ENCODE measurements around the gene TNIP2. TPM values are rescaled to one million over a fixed set of nuclear protein-coding genes. Genes with fewer than 3 reads are reported as not detected.
A peak's percentile ranks its signal among the peaks of the same experiment; 100 is the strongest.

The TNIP2 gene, protein sequence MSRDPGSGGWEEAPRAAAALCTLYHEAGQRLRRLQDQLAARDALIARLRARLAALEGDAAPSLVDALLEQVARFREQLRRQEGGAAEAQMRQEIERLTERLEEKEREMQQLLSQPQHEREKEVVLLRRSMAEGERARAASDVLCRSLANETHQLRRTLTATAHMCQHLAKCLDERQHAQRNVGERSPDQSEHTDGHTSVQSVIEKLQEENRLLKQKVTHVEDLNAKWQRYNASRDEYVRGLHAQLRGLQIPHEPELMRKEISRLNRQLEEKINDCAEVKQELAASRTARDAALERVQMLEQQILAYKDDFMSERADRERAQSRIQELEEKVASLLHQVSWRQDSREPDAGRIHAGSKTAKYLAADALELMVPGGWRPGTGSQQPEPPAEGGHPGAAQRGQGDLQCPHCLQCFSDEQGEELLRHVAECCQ
- 13.1 TPM for total RNA-seq

DNA sequence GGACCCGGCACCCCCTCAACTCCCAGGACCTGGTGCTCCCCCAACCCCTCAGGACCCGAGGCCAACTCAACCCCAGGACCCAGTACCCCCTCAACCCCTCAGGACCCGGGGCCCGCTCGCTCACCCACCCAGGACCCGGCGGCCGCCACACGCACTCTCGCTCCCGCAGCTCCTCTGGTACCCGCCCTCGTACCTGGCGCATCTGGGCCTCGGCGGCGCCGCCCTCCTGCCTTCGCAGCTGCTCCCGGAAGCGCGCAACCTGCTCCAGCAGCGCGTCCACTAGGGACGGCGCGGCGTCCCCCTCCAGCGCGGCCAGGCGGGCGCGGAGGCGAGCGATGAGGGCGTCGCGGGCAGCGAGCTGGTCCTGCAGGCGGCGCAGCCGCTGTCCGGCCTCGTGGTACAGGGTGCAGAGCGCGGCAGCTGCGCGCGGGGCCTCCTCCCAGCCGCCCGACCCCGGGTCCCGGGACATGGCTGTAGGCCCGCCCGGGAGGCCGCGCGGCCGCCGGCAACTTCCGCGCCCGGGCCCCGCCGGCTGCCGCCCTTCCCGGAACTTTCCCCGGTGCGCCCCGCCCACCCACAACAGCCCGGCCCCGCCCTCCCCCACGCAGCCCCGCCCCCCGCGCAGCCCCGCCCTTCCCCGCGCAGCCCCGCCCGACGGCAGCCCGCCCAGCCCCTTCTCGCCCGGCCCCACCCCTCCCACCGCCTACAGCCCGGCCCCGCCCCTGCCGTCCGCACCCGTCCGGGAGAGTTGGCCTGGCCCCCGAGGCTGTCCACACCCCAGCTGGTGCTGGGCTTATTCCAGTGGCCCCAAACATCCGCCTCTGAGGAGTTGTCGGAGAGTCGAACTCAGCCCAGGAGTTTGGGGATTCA lies at the start of gene TNIP2:
Gene TNIP2, minus strand, starts transcription at position 516 of the 870 bp plus-strand sequence. Its CDS starts 47 bp downstream, at position 469.
- peak; percentile 86 for DNase-seq (ENCODE audit: low spot score)
- ATAC-seq = peak; percentile 85

DNA sequence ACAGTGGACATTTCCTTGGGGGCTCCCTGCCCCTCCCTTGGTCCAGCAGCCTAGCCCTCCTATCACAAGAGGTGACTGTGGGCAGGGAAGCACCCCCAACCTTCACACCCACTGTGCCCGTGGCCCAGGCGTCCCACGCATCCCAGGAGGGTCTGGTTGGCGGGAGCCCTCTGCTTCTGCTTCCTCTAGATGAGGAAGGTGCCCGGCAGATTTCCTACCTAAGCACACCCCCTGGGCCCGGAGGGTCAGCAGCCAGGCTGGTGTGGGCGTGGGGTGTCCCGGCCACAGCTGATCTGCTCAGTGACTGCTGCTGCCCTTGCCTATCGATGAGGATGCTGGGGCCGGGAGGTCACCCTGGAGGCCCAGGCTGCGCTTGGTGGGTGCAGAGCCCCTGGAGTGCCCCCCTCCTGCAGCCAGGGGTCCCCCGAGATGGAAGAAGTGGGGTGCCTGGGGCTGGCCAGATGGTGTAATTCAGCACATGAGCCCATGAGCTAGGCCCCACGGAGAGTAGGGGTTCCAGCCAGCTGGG lies 48.9 kb upstream of the TNIP2 start:
- no peak for DNase-seq (ENCODE audit: low spot score)
- no peak for ATAC-seq

DNA sequence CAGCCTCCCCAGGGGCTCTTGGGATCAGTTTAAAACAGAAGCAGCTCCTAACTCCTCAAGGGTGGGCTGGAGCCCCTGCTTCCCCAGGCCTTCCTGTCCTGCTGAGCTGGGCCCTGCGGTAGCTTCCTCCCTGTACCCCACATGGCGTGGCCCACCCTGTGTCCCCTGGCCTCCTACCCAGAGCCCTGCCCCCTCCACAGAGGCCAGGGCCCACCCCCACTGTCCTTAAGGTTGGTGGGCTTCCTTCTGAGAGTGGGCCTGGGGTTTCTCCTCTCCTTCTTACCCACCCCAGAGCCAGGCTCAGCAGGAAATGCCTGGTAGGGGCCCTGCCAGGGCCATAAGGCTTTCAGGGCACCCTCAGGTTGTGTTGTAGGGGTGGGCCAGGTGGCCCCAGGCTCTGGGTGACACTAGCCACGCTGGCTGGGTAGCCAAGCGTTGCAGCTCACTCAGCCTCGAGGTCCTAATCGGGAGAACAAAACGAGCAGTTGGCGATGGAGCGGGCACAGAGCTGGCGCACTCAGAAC lies 48.4 kb upstream of the TNIP2 start:
- ATAC-seq (no peak), DNase-seq (ENCODE audit: low spot score) (no peak)

DNA sequence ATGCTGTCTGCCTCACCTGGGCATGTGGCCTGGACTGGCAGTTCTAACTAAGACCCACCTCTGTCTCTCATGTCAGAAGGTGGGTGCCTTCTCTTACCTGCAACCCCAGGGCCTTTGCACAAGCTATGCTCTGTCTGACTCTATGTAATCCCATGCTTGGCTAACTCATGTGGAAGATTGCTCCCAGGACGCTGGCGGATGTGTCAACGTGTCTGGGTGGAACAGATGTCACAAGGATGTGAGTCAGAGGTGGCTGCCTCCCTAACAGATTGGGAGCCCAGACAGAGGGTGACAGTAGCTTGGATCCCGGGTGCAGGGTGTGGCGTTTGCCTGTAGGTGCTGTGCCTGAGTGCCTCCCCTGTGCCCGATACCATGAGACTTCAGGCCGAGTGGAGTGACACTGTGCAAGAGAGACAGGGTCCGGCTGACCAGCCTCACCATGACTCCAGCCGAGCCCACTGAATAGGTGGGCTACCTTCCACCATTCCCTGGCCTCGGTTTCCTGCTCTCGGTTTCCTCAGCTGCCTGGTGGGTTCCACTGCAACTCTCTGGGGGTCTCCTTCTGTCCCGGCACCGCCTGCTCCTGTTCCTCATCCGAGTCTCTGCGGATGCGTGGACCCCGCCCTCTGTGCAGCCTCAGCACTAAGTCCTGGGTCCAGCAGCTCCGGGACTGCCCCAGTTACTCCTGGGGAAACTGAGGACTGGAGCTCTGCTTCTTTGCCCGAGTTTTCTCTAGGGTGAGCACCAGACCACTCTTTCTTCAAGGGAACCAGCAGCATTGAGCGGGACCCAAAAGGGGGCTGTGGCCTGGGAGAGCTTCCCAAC lies 47.7 kb upstream of the TNIP2 start:
- no peak for ATAC-seq
- DNase-seq (ENCODE audit: low spot score) = peak; percentile 54

DNA sequence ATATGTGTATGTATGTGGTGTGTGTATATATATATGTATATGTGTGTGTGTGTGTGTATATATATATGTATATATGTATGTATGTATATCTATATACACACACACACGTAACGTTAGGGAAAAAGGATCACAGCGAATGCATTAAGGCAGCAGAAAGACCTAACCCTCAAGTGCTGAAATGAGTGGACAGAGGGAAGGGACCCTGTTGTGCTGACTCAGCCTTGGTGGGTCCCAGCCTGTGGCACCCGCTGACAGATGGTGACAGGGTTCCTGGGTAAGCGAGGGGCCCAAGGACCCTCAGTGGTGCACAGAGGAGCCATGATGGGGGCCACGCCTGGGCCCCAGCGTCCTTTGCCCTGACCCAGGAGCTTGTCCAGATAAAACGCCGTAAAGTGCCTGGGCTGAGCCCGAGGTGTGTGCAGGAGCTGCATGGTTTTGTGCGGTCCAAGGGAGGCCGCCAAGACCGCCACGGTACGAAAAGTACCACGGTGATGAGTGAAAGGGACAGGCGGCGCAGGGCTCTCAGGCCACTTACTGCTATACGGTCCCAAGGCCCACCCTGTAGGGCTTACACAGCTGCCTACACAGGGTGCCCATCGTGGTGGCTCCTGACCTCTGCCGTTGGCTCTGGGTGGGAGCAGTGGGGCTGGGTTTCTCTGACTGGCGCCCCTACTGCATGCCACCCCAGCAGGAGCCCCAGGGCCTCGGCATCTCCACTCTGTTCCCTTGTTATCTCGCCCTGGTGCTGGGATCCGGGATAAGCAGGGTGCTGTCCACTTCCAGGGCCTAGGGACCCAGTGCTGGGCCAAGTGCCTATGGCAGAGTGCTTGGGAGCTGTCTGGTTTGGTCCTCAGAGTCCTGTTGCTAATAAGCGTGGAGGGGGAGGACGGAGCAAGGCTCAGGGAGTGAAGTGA lies 46.7 kb upstream of the TNIP2 start:
- DNase-seq (ENCODE audit: low spot score) (peak; percentile 45), ATAC-seq (no peak)

DNA sequence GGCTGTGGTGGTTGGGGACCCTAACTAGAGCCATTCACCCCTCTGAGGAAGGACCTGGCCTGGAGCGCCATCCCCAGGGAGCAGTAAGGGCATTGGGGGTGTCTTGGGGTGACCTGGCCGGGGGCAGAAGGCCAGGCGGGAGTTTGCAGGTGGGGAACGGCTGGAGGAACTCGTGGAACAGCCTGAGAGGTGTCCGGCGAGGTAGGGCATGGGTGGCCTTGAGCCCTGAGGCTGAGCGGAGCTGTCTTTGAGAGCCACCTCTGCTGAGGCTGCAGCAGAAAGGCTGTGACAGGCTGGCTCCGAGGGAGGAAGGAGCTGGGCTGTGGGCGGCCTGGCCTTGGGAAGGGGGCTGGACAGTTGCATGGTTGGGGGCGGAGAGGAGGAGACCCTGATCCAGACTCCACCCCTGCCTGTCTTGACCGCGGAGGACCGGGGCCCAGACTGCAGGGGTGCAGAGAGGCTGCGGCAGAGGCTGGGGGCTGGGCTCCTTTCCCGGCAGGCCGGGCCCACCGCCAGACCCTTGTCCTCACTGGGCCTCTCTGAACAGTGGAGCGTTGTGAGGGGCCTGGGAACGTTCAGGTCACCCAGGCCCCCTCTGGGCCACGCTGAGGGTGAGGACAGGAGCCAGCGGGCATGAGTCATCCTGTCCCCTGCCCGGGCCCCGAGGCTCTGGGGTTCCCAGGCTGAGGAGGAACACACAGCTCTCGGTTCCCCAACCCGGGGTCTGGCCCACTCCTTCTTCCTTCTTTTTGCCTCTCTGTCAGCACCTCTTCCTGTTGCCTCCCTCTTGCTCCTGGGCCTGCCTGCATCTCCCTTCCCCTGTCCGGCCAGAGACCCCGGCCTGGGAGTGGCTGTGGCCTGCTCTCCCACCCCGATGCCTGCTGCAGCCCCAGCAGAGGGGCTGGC lies 44.8 kb upstream of the TNIP2 start:
- ATAC-seq = peak; percentile 9
- peak; percentile 66 for DNase-seq (ENCODE audit: low spot score)

DNA sequence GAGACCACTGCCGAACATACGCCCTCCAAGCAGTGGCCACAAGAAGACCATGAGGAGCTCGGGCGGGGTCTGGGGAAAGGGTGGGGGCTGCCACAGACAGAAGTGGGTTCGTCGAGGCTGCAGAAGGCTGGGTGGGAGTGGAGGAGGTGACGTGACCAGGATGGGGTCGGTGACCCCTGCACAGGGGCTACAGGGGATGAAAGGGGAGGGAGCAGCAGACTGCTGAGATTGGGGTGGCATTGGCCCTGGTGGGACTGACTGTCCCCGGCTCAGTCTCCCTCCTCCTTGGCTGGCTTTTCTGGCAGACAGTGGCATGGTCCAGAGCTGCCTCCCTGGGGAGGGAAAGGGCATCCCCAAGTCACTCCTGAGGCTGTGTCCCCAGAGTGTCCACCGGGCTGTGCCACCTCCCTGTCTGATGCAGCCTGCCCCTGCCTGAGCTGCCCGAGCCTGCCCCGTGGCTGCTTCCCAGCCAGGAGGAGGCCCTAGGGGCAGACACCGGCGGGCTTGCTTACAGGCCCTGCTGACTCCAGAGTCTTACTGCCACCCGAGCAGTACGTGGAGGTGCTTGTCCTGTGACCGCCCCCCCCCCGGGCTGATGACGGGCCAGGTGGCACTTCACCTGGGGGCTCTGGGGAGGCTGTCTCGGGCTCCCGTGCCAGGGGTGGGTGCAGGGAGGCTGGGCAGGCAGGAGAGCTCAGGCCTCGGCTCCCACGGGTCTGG lies 44.0 kb upstream of the TNIP2 start:
- DNase-seq (ENCODE audit: low spot score) = peak; percentile 46
- ATAC-seq = no peak

DNA sequence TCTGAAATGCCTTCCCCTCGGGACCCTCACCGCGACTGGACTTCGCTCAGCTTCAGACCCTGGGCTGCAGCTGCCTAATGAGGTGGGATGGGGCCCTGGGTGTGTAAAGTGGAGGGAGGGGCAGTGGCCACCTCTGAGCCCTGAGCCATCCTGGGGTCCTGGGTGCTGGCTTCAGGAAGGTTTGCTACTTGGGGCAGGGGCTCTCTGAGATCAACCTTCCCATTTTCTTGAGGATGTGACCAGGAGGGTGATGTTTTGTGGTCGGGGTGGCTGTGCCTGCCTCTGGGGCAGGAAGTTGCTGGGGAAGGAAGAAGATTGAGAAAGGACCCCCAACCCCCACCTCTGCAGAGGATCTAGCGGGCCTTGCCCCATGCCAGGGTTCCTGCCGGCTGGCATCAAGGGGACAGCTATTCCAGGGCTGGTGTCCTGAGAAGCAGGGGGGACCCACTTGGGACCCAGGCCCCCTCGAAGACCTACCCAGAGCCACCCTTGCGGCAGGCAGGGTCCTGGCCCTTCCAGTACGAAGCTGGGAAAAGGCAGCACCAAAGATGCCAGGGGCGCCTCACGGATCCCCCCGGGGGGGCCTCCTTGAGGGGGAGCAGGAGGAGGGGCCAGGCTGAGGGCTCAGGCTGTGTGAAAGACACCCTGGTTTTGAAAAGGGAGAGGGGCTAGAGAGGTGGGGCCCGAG lies 43.2 kb upstream of the TNIP2 start:
- peak; percentile 47 for DNase-seq (ENCODE audit: low spot score)
- ATAC-seq = no peak

DNA sequence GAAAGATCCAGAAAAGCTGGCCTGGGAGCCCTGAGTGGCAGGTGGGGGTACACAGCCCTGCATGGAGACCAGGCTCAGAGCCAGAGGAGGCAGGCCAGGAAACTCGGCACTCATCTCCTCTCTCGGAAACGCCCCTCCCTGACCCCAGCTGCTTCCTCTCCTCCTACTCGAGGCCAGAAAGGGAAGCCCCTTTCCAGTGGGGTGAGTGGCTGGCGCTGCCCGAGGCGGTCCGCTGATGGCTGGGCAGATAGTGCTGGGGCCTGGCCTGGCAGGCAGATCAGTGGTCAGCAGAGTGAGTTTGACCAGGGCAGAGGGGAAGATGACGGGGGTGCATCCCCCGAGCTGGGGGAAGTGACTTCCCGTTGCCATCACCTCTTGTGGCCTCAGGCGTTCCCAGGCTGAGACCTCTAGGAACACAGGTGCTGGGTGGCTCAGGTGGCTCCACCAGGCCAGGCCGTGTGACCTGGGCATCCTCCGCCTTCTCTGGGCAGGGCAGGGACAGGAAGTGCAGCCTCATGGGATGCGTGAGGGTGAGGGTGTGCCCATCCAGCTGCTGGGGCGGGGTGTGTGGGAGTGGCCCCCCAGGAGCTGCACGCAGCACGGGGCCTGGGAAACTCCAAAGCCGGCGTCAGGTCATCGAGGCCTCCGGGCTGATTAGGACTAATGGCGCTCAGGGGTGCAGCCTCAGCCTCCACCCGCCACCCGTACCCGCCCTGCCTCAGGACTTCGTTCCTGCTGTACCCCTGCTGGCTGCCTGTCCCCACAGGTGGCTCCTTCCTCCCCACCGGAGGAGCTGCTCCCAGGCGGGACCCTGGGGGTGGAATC lies 42.5 kb upstream of the TNIP2 start:
- ATAC-seq (no peak), DNase-seq (ENCODE audit: low spot score) (peak; percentile 57)

DNA sequence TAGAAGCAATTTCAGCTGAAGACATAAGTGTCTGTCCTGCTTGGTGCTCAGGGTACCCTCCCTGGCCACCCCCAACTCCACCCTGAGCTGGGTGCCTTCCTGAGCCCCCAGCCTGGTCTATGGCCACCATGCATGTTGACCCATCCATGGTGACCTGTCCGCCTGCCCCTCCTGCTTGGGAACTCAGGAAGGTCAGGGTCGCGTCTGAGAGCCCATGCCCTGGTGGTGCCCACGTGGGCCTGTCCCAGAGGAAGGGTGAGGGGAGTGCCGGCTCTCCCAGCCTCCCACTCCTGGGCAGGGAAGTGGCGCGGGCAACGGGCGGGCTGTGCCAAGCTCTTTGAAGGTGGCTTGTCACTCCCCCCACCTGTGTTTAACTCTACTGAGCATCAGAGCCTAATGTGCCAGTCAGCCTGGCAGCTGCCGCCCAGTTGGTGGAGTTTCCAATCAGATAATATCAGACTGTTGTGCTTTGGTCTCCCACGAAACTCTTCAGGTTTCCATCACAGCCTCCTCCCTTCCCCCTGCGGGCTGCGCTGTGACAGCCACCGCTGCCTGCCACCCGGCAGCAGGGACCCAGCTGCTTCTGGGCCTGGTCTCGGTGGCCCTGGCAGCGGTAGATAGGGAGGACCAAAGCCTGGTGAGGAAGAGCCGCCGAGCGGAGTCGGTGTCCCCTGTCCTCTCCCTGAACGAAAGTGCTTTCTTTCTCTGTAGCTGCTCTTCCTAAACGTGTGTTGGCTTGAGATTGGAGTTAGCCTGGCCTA lies 41.6 kb upstream of the TNIP2 start:
- ATAC-seq (peak; percentile 8), DNase-seq (ENCODE audit: low spot score) (peak; percentile 71)

DNA sequence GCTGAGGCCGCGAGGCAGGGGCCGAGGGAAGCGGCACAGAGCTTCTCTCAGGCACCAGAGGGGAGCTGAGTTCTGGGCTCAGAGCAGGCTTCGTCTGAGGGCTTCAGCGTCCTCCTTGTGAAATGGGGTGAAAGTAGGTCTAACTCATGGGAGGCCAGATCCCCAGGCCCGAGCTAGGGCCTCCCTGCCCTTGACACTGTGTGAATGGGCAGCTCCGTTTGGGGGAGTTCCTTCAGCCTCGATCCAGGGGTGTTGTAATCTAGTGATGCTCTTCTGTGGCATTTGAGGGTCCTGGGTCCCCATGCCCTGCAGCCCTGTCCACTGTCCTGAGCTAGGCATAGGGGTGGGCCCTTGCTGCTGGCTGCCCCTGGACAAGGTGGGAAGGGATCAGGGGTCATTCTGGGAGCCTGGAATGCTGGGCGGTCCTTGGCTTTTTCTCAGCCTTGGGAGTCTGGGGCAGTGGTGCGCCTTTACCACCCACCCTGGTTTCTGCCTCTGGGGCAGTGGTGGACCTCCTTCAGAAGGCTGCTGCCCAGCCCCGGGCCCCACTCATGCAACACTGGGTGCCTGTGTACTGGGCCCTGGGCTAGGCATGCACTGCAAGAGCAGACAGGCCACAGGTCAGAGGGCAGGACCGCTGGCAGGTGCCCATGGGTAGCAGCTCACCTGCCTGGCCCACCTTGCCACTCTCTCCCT lies 40.9 kb upstream of the TNIP2 start:
- ATAC-seq = peak; percentile 26
- peak; percentile 73 for DNase-seq (ENCODE audit: low spot score)

DNA sequence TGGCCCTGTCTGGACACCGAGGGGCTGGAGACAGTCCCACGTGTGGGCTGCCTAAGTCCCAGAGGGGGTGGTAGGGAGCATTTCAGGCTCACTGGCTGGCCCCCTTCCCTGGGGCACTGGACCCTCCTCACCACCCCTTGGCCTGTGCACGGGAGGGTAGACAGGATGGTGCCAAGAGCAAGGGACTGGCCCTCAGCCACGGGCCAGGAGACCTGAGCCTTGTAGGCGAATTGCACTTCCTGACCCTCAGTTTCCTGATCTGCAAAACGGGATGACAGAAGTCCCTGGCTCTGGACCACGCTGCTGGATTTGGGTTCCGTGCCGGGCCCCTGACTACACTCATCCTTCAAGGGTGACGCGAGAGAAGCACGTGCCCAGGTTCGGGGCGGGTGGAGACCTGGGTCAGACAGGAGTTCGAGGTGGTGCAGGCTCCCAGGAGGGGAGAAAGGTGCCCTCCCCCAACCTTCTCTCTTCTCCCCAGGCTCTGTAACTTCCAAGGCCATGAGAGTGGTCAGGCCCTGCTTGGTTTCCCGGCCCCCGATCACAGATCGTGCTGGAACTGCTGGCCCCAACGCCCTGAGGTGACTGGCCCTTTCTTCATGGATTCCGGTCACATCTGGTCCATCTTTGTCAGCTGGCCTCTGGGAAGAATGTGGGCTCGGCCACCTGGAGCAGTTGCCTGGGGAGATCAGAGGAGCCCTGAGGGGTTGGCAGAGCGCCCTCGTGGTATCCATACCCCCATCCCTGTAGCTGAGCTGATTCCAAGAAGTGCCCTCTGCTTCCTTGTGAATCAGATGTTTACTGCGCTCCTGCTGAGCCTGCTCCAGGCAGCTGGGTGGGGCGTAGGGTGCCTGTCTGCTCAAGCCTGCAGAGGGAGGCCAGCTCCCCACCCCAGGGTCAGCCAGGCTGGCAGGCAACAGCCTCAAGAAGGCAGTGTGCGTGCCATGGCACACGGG lies 40.0 kb upstream of the TNIP2 start:
- DNase-seq (ENCODE audit: low spot score) = peak; percentile 50
- no peak for ATAC-seq

DNA sequence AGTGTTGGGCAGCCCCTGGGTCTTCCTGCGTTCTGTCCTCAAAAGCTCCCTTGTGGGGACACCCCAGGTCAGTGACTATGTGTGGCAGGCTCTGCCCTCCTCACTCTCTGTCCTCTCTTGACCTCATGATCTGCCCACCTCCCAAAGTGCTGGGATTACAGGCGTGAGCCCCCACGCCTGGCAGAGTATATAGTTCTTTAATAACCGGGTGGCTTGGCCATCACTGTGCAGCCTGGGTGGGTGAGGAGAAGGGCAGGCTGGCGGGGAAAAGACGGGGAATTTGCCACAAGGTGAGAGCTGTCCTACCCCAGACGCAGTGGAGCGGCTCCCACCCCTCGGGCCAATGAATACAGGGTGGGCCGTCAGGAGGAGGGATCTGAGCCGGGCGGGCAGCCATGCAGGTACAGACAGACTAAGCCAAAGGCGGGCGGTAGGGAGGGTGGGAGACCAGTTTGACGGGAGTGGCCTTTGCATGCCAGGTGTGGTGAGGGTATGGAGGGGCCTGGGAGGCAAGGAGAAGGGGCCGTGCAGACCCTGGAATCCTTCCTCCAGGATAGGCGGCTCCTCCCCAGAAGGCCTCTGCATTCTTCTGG lies 39.3 kb upstream of the TNIP2 start:
- no peak for ATAC-seq
- peak; percentile 52 for DNase-seq (ENCODE audit: low spot score)
